Posterior cingulate gyrus (tissue), 11 donors: ENCODE measurements around the gene SCN2A.
A peak's percentile ranks its signal among the peaks of the same experiment; 100 is the strongest.
"Not testable (repeated sequence)": the region's sequence is repeated elsewhere in the genome, so short reads cannot be mapped to it uniquely, and the experiment has no call there.

Source experiments
- DNase-seq, 10 donors: peaks; one replicate each; pipeline versions ENCODE4 v3.0.0 to v3.0.0-alpha.2; 2020 to 2021; ENCODE audit warnings: mixed read lengths in 3 of 10
- intact Hi-C: fragments of 100-400 bp; cut with DNase I; formaldehyde crosslinking; loops from one replicate; pipeline ENCODE4 v1.15.1; 2023

Gene SCN2A

DNA sequence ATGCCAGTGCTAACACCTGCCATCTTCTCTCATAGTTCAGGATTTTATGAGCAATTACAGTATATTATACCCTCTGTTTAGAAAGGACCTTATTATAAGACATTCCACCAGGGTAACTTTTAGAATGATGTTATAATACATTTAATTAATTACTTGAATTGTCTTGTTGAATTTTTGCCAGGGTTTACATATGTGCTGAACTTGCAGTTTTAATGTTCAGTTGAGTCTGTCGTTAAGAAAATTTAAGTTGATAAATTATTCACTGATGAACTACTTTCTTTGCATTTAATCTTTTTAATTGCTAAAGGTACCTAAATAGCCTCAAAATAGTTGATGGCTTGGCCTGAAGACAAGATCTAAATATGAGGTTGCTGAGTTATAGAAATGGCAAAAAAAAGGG lies 68.1 kb downstream of the SCN2A start:
- DNase-seq = no peak
- intact Hi-C loops = no loop called here

DNA sequence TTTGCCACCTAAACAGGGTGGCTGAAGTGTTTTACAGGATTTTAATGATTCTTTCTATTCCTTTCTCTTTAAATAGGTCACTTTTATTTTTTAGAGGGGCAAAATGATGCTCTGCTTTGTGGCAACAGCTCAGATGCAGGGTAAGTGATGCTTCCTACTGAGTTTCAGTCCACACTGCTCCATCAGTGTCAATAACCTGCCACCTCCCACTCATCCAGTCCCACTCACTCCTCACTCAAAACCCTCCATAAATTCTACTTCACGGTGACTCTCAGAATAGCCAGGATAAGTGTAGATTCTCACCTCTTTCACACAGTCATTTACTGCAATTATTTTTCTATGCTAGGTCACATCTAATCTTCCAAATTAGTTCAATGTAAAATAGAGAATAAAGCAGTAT lies 72.7 kb downstream of the SCN2A start:
- intact Hi-C loops = no loop called here
- no peak for DNase-seq

DNA sequence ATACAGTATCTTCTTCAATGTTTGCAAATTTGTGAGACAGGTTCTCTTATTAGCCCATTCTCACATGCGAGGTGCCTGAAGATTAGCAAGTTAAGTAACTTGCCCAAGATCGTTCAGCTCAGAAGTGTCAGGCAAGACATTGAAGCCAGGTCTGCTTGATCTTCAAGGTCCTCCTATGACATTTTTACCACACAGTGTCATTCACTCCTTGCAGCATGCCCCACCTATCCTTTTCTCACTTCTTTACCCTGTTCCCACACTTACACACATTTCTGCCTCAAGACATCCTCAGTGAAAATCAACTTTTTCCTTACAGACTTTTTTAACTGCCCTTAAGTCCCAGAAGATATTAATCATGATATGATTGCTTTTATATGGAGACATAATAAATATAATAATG lies 73.8 kb downstream of the SCN2A start:
- no peak for DNase-seq
- intact Hi-C loops = no loop called here

DNA sequence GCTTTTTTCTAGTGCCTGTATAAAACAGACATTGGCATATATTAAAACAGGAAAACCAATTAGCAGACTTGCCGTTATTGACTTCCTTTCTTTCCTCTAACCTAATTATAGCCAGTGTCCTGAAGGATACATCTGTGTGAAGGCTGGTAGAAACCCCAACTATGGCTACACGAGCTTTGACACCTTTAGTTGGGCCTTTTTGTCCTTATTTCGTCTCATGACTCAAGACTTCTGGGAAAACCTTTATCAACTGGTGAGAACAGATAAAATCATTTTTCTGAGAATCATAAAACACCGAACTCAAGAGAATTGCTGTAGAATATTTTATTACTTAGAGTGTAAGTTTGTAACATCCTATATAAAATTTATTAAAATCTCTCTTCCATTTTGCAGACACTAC lies 74.3 kb downstream of the SCN2A start:
- no peak for DNase-seq
- intact Hi-C loops = no loop called here

DNA sequence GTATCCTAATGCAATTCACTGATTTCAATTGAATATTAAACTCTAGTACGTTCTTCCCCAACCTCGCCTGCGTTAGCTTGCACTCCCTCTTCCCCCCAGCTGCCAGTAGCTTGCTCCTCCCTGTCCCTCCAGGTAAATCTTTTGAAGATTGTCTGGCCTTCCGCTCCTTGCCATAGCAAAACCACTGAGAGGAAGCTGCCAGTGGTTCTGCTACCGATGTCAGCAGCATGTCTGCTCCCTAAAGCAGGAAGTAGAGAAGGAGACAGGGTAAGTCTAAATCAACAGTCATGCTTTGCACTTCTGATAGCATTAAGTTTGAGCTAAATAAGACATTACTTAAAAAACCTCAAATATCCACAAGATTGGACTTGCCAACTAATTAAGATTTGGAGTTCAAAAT lies 89.1 kb downstream of the SCN2A start:
- intact Hi-C loops = no loop called here
- no peak for DNase-seq

DNA sequence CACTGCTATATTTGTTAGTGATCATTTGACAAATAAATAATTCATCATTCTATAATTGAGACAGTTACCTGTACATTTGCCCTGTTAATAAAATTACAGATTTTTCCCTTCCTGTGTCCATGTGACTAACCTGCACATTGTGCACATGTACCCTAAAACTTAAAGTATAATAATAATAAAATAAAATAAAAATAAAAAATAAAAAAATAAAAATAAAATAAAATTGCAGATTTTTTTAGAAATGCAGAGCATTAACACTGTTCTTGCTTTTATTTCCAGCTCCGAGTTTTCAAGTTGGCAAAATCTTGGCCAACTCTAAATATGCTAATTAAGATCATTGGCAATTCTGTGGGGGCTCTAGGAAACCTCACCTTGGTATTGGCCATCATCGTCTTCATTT lies 105.1 kb downstream of the SCN2A start:
- intact Hi-C loops, DNase-seq: not testable (repeated sequence)

DNA sequence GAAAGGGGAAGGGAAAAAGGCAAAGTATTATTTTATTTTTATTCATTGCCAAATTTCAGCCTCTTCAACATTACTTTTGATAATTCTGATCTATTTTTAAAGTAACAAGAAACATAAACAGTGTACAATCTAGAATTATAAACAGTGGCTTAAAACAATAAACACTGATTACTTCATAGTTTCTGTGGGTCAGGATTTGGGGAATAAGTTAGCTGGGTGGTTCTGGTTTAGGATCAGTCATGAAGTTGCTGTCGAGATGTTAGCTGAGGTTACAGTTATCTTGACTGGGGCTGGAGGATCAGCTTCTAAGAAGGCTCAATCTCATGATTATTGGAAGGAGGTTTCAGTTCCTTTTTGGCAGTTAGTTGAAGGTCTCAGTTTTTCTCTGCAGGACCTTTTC lies 109.2 kb downstream of the SCN2A start:
- DNase-seq = no peak
- intact Hi-C loops = no loop called here

DNA sequence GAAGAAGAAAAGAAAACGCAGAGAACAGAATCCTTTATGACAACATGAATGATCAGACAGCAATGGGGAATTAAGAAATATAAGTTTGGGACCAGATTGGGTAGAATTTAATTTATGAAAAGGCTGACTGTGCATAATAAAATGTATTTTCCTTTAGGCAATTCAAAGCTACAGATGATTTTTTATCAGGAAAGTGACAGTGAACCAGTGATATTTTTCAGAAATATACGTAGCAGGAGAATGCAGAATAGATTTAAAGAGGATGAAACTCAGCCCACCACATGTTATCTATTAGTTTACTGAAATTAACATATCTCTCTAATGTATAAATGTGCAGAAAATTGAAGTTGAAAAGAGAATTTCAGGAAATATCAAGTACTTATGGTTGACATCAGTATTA lies 110.0 kb downstream of the SCN2A start:
- intact Hi-C loops = no loop called here
- DNase-seq = no peak

DNA sequence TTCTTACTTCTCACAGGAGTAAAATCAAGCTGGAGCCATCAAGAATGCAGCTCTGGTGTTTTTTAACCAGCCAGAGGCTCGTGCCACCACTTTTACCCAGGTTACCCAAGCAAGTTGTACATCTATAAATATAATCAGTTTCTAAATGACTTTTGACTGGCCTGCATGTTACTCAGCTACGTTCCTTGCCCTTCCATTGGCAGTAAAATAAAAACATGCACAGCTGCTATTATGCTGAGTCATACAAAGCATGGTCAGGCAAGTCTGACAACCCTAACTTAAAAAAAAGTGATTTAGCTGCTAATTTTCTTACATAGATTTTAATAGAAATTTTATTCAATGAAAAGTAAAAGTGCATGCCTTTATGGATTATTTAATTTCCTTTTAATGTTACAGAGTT lies 118.5 kb downstream of the SCN2A start:
- no peak for DNase-seq
- intact Hi-C loops = no loop called here

DNA sequence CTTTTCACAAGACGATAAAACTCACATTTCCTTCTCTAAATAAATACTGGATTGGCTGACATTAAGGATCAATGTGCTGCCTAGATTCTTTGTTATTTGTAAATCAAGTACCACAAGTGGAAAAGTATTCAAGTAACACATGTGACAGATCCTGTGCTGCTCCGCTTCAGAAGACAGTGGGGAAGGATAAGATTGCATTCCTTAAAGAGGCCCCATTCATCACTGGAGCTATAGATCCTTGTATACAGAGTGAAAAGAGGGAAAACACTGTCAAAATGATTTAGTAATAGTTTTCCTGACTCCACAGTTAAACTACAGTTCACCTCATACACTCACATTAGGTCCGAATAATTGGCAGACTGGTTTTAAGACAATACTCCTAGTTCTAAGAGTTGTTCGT lies 122.3 kb downstream of the SCN2A start:
- intact Hi-C loops = no loop called here

DNA sequence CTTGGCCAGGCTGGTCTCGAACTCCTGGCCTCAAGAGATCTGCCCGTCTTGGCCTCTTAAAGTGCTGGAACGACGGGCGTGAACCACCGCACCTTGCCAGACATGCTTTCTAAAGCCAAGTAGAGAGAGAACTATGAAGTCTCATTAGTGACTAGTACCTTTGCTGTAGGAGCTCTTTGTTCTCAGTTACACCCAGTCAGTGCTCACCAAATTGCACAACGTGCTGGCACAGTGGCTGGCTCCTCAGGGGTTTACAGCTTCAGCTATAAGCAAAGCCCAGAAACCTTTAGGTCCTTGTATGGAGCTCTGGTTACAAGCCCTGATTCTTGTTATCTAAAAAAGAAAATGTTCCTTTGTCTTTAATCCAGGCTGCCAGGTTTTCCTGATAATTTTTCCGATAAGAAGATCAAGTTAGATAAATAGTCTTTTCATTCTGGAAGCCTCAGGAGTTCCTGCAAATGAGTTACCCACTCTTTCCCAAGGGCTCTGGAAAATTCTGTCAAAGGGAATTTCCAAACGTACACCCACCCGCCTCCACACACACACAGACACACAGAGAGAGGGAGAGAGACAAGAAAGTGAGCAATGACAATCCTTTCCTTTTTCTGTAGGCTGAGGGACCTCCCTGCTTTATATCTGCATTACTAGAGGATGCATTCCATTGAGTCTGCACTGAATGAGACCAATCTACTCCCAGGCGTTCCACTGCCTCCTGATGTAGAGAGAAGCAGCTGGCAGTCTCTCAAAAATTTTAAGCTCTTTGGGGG lies 130.1 kb downstream of the SCN2A start:
- peak in 3 of 10 donors; percentile 30 to 84 (median 72) for DNase-seq
- intact Hi-C loops = no loop called here

More for the DNA sequence above, 122.3 kb downstream of the SCN2A start:
- DNase-seq = no peak

DNA sequence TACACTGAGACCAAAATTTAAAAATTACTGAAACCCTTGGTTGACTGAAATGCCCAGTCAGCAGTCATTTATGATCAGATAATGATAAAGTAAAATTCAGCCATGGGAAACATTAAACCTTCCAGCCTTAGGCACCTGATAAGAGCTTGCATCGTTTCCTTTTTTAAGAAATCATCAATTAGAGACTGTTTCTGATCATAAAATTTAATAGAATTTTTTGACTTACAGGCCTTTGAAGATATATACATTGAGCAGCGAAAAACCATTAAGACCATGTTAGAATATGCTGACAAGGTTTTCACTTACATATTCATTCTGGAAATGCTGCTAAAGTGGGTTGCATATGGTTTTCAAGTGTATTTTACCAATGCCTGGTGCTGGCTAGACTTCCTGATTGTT lies 130.7 kb downstream of the SCN2A start:
- DNase-seq = no peak
- intact Hi-C loops = no loop called here

DNA sequence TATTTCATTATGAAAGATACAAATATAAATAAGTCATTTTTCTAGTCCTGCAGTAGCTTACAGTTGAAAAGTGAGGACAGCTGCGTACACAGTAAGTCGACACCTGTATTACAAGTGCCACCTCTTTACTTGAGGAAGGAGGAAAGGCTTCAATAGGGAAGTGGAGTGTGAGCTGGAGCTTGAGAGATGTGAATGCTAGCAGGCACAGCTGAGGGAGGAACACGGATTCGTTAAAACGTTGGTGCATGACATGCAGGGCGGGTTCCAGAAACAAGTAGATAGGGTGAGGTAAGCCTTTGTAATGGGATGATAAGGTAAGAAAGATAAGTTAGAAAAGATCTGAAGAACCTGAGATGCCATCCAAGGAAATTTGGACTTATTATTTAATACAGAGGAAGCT lies 132.1 kb downstream of the SCN2A start:
- intact Hi-C loops = no loop called here
- no peak for DNase-seq

DNA sequence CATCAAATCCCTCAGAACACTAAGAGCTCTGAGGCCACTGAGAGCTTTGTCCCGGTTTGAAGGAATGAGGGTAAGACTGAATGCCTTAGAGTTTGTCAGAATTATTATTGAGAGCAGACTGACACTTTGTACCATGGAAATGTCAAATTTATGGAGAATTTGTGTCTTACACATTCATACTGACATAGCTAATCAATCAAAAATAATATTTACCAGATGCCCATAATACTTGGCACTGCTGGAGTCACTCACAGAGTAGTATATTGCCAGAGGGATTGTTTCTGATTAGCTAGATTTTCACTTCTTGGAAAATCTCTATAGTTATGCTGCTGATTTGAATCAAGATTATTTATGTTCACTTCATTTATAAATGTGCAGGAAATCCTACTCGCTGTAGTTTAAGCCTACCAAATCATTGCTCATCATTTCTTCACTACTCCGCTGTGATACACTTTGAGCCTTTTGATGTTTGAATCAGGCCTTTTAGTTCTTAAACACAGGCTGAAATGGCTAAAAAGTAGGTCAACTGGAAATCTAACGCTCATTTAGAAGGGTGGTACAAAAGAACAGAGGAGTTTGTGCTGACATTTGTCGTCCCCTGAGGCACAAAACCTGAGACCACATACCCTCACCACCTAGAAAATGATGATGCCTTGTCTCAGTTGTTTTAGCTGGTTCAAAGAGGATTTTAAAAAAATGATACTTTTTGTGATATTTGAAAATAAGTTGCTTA lies 134.2 kb downstream of the SCN2A start:
- no peak for DNase-seq
- intact Hi-C loops = no loop called here

DNA sequence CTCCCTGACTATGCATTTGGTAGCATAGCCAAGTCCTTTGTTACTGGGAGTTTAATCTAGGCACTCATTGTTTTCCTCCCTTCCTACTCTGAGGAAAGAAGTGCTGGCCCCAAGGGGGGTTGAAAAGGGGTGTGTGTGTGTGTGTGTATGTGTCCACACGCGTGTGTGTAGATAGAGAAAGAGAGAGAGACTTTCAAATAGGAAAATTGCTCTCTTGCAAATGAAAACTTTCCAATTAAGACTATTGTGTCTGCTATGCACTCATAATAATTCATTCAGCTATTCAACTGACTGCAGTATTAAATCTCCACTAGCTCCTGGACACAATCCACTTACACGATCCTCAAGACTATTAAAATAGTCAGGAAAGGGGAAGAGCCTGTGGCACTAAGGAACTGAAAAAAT lies 137.4 kb downstream of the SCN2A start:
- DNase-seq = peak in 1 of 10 donors; percentile 26
- intact Hi-C loops = no loop called here

DNA sequence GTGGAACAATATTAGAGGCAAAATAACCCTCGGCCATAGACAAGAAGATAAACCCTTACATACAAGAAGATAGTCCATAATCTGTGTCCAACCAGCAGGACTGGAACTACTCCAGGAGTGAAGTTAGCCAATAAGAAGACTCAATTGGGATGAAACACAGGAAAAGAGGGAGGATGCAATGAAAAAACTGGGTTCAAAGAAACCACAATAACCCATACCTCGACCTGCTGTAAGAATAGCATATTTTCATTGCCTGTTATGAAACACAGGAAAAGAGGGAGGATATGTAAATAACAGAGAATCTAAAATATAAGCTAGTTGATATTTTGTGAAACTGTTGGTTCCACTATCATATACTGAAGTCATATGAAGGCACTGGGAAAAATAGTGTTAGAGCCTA lies 143.1 kb downstream of the SCN2A start:
- no peak for DNase-seq
- intact Hi-C loops = no loop called here

DNA sequence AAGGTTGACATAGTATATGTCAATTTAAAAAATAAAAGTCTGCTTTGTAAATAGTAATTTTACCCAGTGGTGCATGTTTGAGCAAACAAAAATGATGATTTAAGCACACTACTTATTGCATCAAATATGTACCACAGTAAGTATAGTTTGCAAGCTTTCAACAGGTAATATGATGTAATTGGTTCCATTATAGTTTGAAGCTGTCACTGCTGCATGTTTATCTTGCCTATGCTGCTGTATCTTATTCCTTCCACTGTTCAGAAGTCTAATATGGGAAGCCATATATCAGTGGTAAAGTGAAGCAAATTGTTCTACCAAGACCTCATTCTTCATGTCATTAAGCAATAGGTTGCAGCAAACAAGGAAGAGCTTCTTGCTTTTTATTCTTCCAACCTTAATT lies 151.7 kb downstream of the SCN2A start:
- intact Hi-C loops = no loop called here
- DNase-seq = no peak

DNA sequence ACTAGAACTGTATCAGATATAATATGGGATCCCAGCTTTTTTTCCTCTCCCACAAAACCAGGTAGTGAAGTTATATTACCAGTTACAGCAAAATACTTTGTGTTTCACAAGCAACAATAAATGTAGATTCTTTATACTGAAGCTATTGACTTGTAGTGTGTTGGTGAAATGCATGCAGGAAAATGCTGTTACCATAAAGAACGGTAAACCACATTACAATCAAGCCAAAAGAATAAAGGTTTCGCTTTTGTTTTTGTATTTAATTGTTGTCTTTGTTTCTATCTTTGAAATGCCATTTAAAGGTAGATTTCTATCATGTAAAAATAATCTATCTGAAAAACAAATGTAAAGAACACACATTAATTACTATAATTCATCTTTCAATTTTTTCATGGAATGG lies 152.6 kb downstream of the SCN2A start:
- intact Hi-C loops = no loop called here
- no peak for DNase-seq

DNA sequence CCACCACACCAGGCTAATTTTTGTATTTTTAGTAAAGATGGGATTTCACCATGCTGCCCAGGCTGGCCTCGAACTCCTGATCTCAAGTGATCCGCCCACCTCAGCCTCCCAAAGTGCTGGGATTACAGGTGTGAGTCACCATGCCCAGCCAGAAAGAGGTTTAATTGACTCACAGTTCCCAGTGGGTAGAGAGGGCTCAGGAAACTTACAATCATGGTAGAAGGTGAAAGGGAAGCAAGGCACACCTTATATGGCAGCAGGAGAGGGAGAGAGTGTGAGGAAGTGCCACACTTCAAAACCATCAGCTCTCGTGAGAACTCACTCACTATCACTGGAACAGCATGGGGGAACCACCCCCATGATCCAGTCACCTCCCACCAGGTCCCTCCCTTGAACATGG lies 159.4 kb downstream of the SCN2A start:
- intact Hi-C loops, DNase-seq: not testable (repeated sequence)

DNA sequence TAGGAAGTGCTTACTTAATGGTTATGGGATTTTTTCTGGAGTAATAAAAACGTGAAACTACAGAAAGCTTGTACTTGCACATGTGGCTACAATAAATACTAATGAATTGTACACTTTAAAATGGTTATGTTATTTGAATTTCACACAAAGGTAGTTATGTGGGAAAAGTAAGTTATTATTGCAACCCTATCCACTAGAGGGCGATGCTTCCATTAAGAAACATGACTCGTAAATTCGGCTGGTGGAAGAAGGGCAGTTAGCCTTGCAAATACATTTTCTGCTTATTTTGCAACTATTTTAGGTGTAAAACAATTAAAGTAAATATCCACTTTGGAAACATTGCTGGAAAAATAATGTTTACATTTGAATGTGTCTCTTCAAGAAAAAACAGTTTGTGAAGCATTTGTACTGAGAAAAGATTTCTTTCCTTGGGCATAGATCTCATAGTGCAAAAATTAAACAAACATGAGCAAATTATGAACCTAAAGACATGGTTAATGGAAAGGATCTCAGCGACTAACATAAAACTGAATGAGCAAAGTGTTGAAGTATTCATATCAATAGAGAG lies 162.2 kb downstream of the SCN2A start:
- no peak for DNase-seq
- intact Hi-C loops = loop anchor here (1.0 to 10.0 kb wide), 4 partner anchors 63 to 473 kb away; partner anchors contain the start of gene CSRNP3

DNA sequence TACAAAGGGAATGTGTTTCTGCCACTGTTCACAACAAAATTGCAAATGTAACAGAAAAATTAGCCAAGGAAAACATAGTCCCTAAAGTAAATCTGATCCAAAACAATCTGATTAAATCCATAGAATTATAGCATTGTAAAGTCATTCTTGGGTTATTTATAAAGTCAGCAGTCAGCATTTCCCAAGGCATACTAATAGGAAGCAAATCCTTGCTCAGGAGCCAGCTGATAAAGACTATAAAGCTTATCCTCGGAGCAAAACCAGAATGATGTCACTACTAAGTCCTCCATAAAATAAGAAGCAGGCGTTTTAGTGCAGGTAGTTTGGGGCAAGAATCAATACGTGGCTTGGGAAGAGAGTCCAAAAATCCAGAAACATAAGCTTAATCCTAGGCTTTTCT lies 162.9 kb downstream of the SCN2A start:
- intact Hi-C loops = loop anchor here (5.0 to 10.0 kb wide), 3 partner anchors 63 to 295 kb away; partner anchors contain the start of gene CSRNP3
- no peak for DNase-seq

DNA sequence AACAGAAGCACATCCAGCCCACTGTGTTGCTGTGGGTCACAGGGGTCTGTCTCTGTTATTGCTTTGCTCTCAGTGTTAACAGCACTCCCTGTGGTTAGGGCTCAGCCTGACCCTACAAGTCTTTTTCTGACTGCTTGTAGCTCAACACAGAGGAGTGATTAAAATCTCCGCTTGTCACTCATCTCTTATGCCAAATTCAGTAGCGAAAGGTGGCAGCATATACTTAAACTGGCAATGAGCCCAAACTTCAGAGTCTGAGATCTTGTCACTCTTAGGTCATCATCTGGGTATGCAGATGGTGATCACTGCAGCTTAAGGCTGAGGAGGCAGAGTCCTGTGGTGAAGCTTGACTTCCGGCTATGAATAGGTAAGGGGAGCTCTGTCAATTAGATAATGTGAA lies 167.0 kb downstream of the SCN2A start:
- intact Hi-C loops = loop anchor here (10.0 kb wide), 2 partner anchors 59 to 149 kb away; partner anchors contain the start of gene CSRNP3
- DNase-seq = no peak
